IMR-90 (cell line): ENCODE measurements around the gene SIK3. TPM values are rescaled to one million over a fixed set of nuclear protein-coding genes. Genes with fewer than 3 reads are reported as not detected.

Source experiments
- ATAC-seq: fragments of 200-7000 bp; cut with Tn5 transposase; 2 replicates; pipeline ENCODE4 v1.9.1; 2020; ENCODE audit warnings: low read depth, mild to moderate bottlenecking, moderate library complexity
- BruUV-seq: library from RNA; stranded (reverse); fragments of 400-500 nt; replicated peaks from 2 replicates; lab custom pipeline; 2021; lab: Mats Ljungman, UMichigan
- CTCF ChIA-PET: fragments of 300-600 bp; formaldehyde crosslinking; extraction: SDS; loops from one replicate; lab custom pipeline; 2021; ENCODE audit warnings: antibody characterized with exemption; lab: Yijun Ruan, JAX
- POLR2A ChIA-PET: fragments of 300-600 bp; sonication (Branson Sonifier 250); formaldehyde crosslinking; loops from one replicate; lab custom pipeline; 2022; ENCODE audit warnings: antibody characterized with exemption; ENCODE audit not compliant: unreplicated experiment; lab: Charles Lee
- DNase-seq: peaks from one replicate; pipeline ENCODE4 v3.0.0; 2013
- H2AFZ ChIP-seq: replicated peaks from 2 replicates; pipeline ENCODE3; 2013; ENCODE audit warnings: low read length, mild to moderate bottlenecking; ENCODE audit not compliant: poor library complexity
- H2AK5ac ChIP-seq: 2 replicates; pipeline ENCODE4 v1.6.1; 2013; ENCODE audit warnings: low read depth, low read length, inconsistent platforms
- H2AK9ac ChIP-seq: replicated peaks from 2 replicates; pipeline ENCODE3; 2013; ENCODE audit warnings: mild to moderate bottlenecking, low read depth, low read length, moderate library complexity; ENCODE audit not compliant: poor library complexity
- H2BK120ac ChIP-seq: 2 replicates; pipeline ENCODE4 v1.6.1; 2013; ENCODE audit warnings: low read depth, low read length, inconsistent platforms
- H2BK15ac ChIP-seq: 3 replicates; pipeline ENCODE4 v1.6.1; 2013; ENCODE audit warnings: low read depth, low read length, inconsistent platforms
- H2BK20ac ChIP-seq: 2 replicates; pipeline ENCODE4 v1.6.1; 2013; ENCODE audit warnings: low read depth, mild to moderate bottlenecking, inconsistent platforms, low read length, moderate library complexity
- H2BK5ac ChIP-seq: 2 replicates; pipeline ENCODE4 v1.6.1; 2013; ENCODE audit warnings: mild to moderate bottlenecking, low read depth, low read length, inconsistent platforms; ENCODE audit not compliant: poor library complexity, severe bottlenecking
- H3K14ac ChIP-seq: replicated peaks from 2 replicates; pipeline ENCODE4 v1.6.1; 2013; ENCODE audit warnings: low read depth, low read length, inconsistent platforms
- H3K18ac ChIP-seq: 2 replicates; pipeline ENCODE4 v1.6.1; 2013; ENCODE audit warnings: low read depth, low read length, control low read depth
- H3K23ac ChIP-seq: 2 replicates; pipeline ENCODE4 v1.6.1; 2013; ENCODE audit warnings: low read depth, low read length, inconsistent platforms
- H3K27ac ChIP-seq: 2 replicates; pipeline ENCODE4 v1.5.1; 2013; ENCODE audit warnings: mild to moderate bottlenecking, control low read depth, low read length; ENCODE audit not compliant: insufficient read depth
- H3K27me3 ChIP-seq: 2 replicates; pipeline ENCODE4 v1.6.1; 2013; ENCODE audit warnings: low read length; ENCODE audit not compliant: control insufficient read depth, insufficient read depth
- H3K36me3 ChIP-seq: 2 replicates; pipeline ENCODE4 v1.6.1; 2013; ENCODE audit warnings: low read length, mixed read lengths; ENCODE audit not compliant: control insufficient read depth, insufficient read depth
- H3K4ac ChIP-seq: 2 replicates; pipeline ENCODE4 v1.6.1; 2013; ENCODE audit warnings: low read depth, low read length, inconsistent platforms
- H3K4me1 ChIP-seq: 2 replicates; pipeline ENCODE4 v1.6.1; 2013; ENCODE audit warnings: low read length, mixed read lengths; ENCODE audit not compliant: control insufficient read depth, insufficient read depth
- H3K4me2 ChIP-seq: 2 replicates; pipeline ENCODE4 v1.6.1; 2013; ENCODE audit warnings: low read depth, mild to moderate bottlenecking, control low read depth, low read length, moderate library complexity
- H3K4me3 ChIP-seq: 2 replicates; pipeline ENCODE4 v1.5.1; 2013; ENCODE audit warnings: low read depth, mild to moderate bottlenecking, control low read depth, low read length, moderate library complexity; ENCODE audit not compliant: insufficient read depth
- H3K56ac ChIP-seq: 2 replicates; pipeline ENCODE4 v1.6.1; 2013; ENCODE audit warnings: low read length, inconsistent platforms; ENCODE audit not compliant: insufficient read depth; ENCODE audit errors: extremely low read depth
- H3K79me1 ChIP-seq, 2 experiments: 2 replicates each; pipeline ENCODE4 v1.6.1; 2013; ENCODE audit warnings: low read length in 2 of 2, inconsistent platforms in 1 of 2, low read depth in 1 of 2
- H3K9ac ChIP-seq: 2 replicates; pipeline ENCODE4 v1.6.1; 2013; ENCODE audit warnings: low read depth, low read length, control low read depth
- H3K9me1 ChIP-seq: 2 replicates; pipeline ENCODE4 v1.6.1; 2013; ENCODE audit warnings: low read length, inconsistent platforms; ENCODE audit not compliant: insufficient read depth
- H3K9me3 ChIP-seq: 2 replicates; pipeline ENCODE4 v1.6.1; 2013; ENCODE audit warnings: low read length; ENCODE audit not compliant: control insufficient read depth, insufficient read depth
- H4K20me1 ChIP-seq: 2 replicates; pipeline ENCODE4 v1.6.1; 2013; ENCODE audit warnings: low read length, inconsistent platforms; ENCODE audit not compliant: insufficient read depth
- H4K5ac ChIP-seq: 2 replicates; pipeline ENCODE4 v1.6.1; 2013; ENCODE audit warnings: mild to moderate bottlenecking, low read depth, low read length, control low read depth
- H4K8ac ChIP-seq, 2 experiments: 2 replicates each; pipeline ENCODE4 v1.6.1; 2013; ENCODE audit warnings: low read depth in 2 of 2, low read length in 2 of 2, control low read depth in 1 of 2, inconsistent platforms in 1 of 2
- H4K91ac ChIP-seq: 2 replicates; pipeline ENCODE4 v1.6.1; 2013; ENCODE audit warnings: low read depth, low read length, inconsistent platforms; ENCODE audit not compliant: insufficient read depth
- BHLHE40 ChIP-seq: fragments of 150-350 bp; IDR thresholded peaks from 2 replicates; pipeline ENCODE4 v1.6.1; 2016; ENCODE audit warnings: mild to moderate bottlenecking, low read depth, low read length
- CEBPB ChIP-seq: IDR thresholded peaks from 2 replicates; pipeline ENCODE4 v1.6.1; 2012; ENCODE audit warnings: low read depth, low read length, improper control_type of control experiment
- MAFK ChIP-seq: IDR thresholded peaks from 2 replicates; pipeline ENCODE4 v1.6.1; 2012; ENCODE audit warnings: low read depth, low read length, improper control_type of control experiment
- MAZ ChIP-seq: IDR thresholded peaks from 2 replicates; pipeline ENCODE4 v1.6.1; 2012; ENCODE audit warnings: low read depth, mild to moderate bottlenecking, low read length, improper control_type of control experiment, moderate library complexity, borderline replicate concordance
- NFE2L2 ChIP-seq: fragments of 150-350 bp; IDR thresholded peaks from 2 replicates; pipeline ENCODE4 v1.6.1; 2016; ENCODE audit warnings: low read depth, mild to moderate bottlenecking, low read length
- POLR2A ChIP-seq: IDR thresholded peaks from 2 replicates; pipeline ENCODE4 v1.6.1; 2012; ENCODE audit warnings: mild to moderate bottlenecking, low read depth, low read length
- RAD21 ChIP-seq: IDR thresholded peaks from 2 replicates; pipeline ENCODE4 v1.6.1; 2012; ENCODE audit warnings: low read length, improper control_type of control experiment
- RCOR1 ChIP-seq: IDR thresholded peaks from 2 replicates; pipeline ENCODE4 v1.6.1; 2012; ENCODE audit warnings: mild to moderate bottlenecking, low read length, improper control_type of control experiment; ENCODE audit not compliant: insufficient replicate concordance
- RFX5 ChIP-seq: IDR thresholded peaks from 2 replicates; pipeline ENCODE4 v1.8.0; 2012; ENCODE audit warnings: low read depth, mild to moderate bottlenecking, low read length, moderate library complexity
- WGBS, 2 experiments: methylation state at CpG; one replicate each; pipeline versions ENCODE4 v1.1.5 to v1.1.7; 2013; ENCODE audit warnings: missing lambda C conversion rate in 2 of 2; ENCODE audit not compliant: insufficient read length in 1 of 2; ENCODE audit errors: extremely low coverage in 2 of 2; 5-methylcytosine and 5-hydroxymethylcytosine counted together
- dilution Hi-C: fragments of 300-500 bp; cut with HindIII; formaldehyde crosslinking; loops from one replicate; pipeline ENCODE4 v1.14.3; 2018; ENCODE audit warnings: low sequenced_read_pairs; ENCODE audit not compliant: unreplicated experiment
- in situ Hi-C: fragments of 300-500 bp; cut with MboI; formaldehyde crosslinking; loops from 3 replicates; pipeline ENCODE4 v1.14.3; 2019; ENCODE audit warnings: low sequenced_read_pairs, inconsistent platforms, mixed read lengths
- intact Hi-C: fragments of 100-400 bp; cut with micrococcal nuclease; formaldehyde crosslinking; loops from 2 replicates; pipeline ENCODE4 v1.10.0; 2022
- polyA plus RNA-seq, 3 experiments: library from polyadenylated mRNA; depleted of rRNA; stranded (reverse); fragments of >200 nt; gene quantifications; 2 replicates each; pipeline ENCODE4 v1.2.3, GENCODE V29; 2012; ENCODE audit warnings: low replicate concordance in 1 of 3
- total RNA-seq: library from RNA; depleted of rRNA; stranded (reverse); fragments of >200 nt; gene quantifications from 2 replicates; pipeline ENCODE4 v1.2.3, GENCODE V29; 2012
- TF ChIP-seq, protein P1 (sequence below): conservative IDR thresholded peaks from 2 replicates; pipeline ENCODE4 v1.5.1; 2012; ENCODE audit warnings: mild to moderate bottlenecking, low read depth, low read length, improper control_type of control experiment
- TF ChIP-seq, protein P2 (sequence below): fragments of 150-350 bp; IDR thresholded peaks from 2 replicates; pipeline ENCODE4 v1.6.1; 2017; ENCODE audit warnings: mild to moderate bottlenecking, antibody characterized with exemption, low read length, low read depth

The SIK3 gene
- total and polyA plus RNA-seq, 2 of the 4 experiments (the other 2 are of a cell fraction), result 8.2 to 9.1 TPM

DNA sequence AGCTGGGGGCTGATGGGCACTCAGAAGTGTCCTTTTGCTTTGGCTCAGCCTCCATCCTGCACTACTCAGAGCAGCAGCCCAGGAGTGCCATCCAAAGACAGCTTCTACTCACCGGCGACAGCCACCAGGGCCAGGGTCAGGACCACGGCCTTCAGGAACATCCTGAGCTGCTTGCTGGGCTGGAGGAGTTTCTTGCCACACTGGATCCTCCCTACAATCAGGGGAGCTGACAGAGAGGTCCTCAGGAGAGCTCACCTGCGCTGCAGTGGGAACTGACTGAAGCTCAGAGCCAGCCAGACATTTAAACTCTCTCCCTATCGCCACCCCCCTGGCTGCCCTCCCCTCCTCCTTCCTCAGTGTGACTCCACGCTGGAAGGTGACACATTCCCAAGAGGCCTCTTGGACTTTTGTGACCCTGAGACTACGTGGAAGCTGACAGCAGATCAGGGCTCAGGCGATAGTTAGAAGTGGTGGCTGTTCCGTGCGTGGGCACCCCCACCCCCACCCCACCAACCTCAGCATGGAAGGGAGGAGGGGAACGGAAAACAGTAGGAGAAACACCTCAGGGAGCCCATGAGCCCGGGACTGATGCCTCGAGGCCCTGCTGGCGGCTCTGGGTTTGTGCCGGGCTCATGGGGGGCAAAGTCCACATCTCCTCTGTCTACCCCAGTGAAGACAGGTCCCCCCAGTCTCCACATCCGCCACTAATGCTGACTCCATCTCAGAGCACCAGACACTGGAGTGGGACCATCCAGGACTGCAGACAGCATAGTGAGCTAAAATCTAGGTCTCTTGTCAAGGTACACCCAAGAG, 275.0 kb downstream of the SIK3 start, which contains the start of gene APOA4 (continued):
- TF ChIP-seq, protein P1, sequence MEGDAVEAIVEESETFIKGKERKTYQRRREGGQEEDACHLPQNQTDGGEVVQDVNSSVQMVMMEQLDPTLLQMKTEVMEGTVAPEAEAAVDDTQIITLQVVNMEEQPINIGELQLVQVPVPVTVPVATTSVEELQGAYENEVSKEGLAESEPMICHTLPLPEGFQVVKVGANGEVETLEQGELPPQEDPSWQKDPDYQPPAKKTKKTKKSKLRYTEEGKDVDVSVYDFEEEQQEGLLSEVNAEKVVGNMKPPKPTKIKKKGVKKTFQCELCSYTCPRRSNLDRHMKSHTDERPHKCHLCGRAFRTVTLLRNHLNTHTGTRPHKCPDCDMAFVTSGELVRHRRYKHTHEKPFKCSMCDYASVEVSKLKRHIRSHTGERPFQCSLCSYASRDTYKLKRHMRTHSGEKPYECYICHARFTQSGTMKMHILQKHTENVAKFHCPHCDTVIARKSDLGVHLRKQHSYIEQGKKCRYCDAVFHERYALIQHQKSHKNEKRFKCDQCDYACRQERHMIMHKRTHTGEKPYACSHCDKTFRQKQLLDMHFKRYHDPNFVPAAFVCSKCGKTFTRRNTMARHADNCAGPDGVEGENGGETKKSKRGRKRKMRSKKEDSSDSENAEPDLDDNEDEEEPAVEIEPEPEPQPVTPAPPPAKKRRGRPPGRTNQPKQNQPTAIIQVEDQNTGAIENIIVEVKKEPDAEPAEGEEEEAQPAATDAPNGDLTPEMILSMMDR, result no peak

DNA sequence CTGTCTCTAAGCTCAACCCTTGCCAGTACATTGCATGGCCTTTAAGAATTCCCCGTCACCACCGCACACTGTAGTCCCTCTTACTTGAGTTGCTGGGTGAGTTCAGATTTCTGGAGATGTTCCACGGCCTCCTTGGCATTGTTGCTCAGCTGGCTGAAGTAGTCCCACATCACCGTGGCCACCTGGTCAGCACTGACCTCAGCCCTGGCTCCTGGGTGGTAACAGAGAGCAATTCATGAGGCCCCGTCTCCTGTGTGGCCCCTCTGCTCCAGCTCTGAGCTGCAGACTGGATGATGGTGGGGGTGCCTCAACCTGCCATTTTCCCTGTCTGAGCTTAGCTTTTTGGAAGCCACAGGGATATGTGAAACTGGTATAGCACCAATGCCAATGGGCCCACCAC, 275.7 kb downstream of the SIK3 start:
- H2AK5ac ChIP-seq, result no peak overlapping the region
- in situ Hi-C loops (no loop called here), dilution Hi-C loops (no loop called here), intact Hi-C loops (no loop called here)
- H3K27me3 ChIP-seq, result peaks cover 21% of the 10 kb centered on the region; the same call in 1 of the 2 replicates
- H3K9me3 ChIP-seq, result no peaks in the 10 kb centered on the region
- no CpG with 5 or more reads among the region's 5 CpGs for WGBS, 2 experiments
- H3K23ac ChIP-seq, result no peak overlapping the region
- no peak overlapping the region for H2AK9ac ChIP-seq
- no peak overlapping the region for H2AFZ ChIP-seq
- H3K14ac ChIP-seq, result no peak overlapping the region
- H3K36me3 ChIP-seq, result no peaks in the 10 kb centered on the region
- no peak overlapping the region for H2BK5ac ChIP-seq
- ChIA-PET POLR2A (no interaction called here), CTCF (interaction anchor here (1.1 to 1.2 kb wide), 2 partner anchors 28 to 32 kb away, joined by 4 read pairs; no protein-coding TSS in a partner anchor)
- H3K4ac ChIP-seq, result no peak overlapping the region
- no peak overlapping the region for H3K9ac ChIP-seq
- H3K9me1 ChIP-seq, result no peaks in the 10 kb centered on the region
- no peak overlapping the region for H3K56ac ChIP-seq
- no peak overlapping the region for H3K4me3 ChIP-seq
- no TSS peak for BruUV-seq
- H4K5ac ChIP-seq, result no peak overlapping the region
- no peak overlapping the region for H2BK120ac ChIP-seq
- ATAC-seq (no peak), DNase-seq (no peak)
- no peaks in the 10 kb centered on the region for H3K79me1 ChIP-seq
- no peaks in the 10 kb centered on the region for H4K20me1 ChIP-seq
- no peak overlapping the region for H4K91ac ChIP-seq
- H3K4me2 ChIP-seq, result no peak overlapping the region
- no peak overlapping the region for H4K8ac ChIP-seq
- no peak overlapping the region for H3K18ac ChIP-seq
- H2BK20ac ChIP-seq, result no peak overlapping the region
- no peak overlapping the region for H3K27ac ChIP-seq
- H2BK15ac ChIP-seq, result no peak overlapping the region
- no peaks in the 10 kb centered on the region for H3K4me1 ChIP-seq
- TF ChIP-seq, protein P1, result no peak
- TF ChIP-seq RAD21 (no peak), RCOR1 (no peak), MAFK (no peak), POLR2A (no peak), CEBPB (no peak), BHLHE40 (no peak), RFX5 (no peak), MAZ (no peak), NFE2L2 (no peak)
- TF ChIP-seq, protein P2, sequence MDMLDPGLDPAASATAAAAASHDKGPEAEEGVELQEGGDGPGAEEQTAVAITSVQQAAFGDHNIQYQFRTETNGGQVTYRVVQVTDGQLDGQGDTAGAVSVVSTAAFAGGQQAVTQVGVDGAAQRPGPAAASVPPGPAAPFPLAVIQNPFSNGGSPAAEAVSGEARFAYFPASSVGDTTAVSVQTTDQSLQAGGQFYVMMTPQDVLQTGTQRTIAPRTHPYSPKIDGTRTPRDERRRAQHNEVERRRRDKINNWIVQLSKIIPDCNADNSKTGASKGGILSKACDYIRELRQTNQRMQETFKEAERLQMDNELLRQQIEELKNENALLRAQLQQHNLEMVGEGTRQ, result no peak
